Measurements from ENCODE around the gene GUCA2A. TPM values are rescaled to one million over a fixed set of nuclear protein-coding genes. Genes with fewer than 3 reads are reported as not detected.

The GUCA2A gene
- total and polyA plus RNA-seq, 2 of the 13 experiments (the other 11 are each of a cell fraction or from before 2014, with no cell fraction given), result not detected

GRCh38 chr1:42127767-42128166 is 36.8 kb downstream of the GUCA2A start (continued):
- TF ChIP-seq ZNF446 (CRISPR knock-in tag; IDR thresholded peaks at IDR 0.05) (no peak), RBM22 (optimal IDR thresholded peaks at IDR 0.05; ENCODE audit: low read length) (no peak), ZNF850 (CRISPR knock-in tag; conservative IDR thresholded peaks at IDR 0.05) (no peak), DMAP1 (CRISPR knock-in tag; IDR thresholded peaks at IDR 0.05) (no peak), SMARCC2 (IDR thresholded peaks at IDR 0.05) (no peak), ZNF234 (CRISPR knock-in tag; conservative IDR thresholded peaks at IDR 0.05) (no peak), YY1 (IDR thresholded peaks at IDR 0.05; ENCODE audit: insufficient read depth, insufficient replicate concordance, low read depth, low read length) (no peak), KDM1A (CRISPR knock-in tag; IDR thresholded peaks at IDR 0.05) (no peak), ZBTB46 (CRISPR knock-in tag; IDR thresholded peaks at IDR 0.05; ENCODE audit: borderline replicate concordance) (no peak)

GRCh38 chr1:42125552-42125951 is 39.0 kb downstream of the GUCA2A start:
- no peak for FAIRE-seq
- Histone ChIP-seq H3K9ac (ENCODE audit: insufficient read depth, low read depth, low read length) (no peak overlapping the region), H3K79me2 (ENCODE audit: insufficient read depth, low read length) (no peaks in the 10 kb centered on the region), H3K9me3 (ENCODE audit: low read length) (no peaks in the 10 kb centered on the region), H2AFZ (ENCODE audit: low read length) (no peak overlapping the region), H3K36me3 (replicated peaks in 1 of 2; ENCODE audit: control insufficient read depth in 1 of 2, insufficient read depth in 2 of 2, low read length in 2 of 2) (no peaks in the 10 kb centered on the region), H3K4me1 (ENCODE audit: insufficient read depth, low read length) (no peaks in the 10 kb centered on the region), H3K4me2 (ENCODE audit: low read depth, low read length) (no peak overlapping the region), H3K4me3 (replicated peaks in 1 of 3; ENCODE audit: insufficient read depth in 1 of 3, low read depth in 2 of 3, low read length in 3 of 3) (no peak overlapping the region), H3K27me3 (ENCODE audit: control insufficient read depth in 1 of 2, insufficient read depth in 2 of 2, low read length in 2 of 2) (peaks cover 2 to 14% of the 10 kb centered on the region in 2 experiments; a peak in 4 of 5 replicates), H4K20me1 (ENCODE audit: insufficient read depth, low read length) (no peaks in the 10 kb centered on the region), H3K27ac (ENCODE audit: extremely low read length, insufficient read depth, low read length) (no peak overlapping the region)
- BruUV-seq (replicated peaks), result no TSS peak
- ChIA-PET CTCF (ENCODE audit: low intra/inter-chr PET ratio, low total read pairs) (no interaction called here), POLR2A (no interaction called here)
- no peak for ATAC-seq
- in situ Hi-C loops (cut with HindIII; ENCODE audit: extremely low pct_ligation_motif_present, low pct_unique_long_range_greater_than_20kb) (no loop called here), intact Hi-C loops (cut with micrococcal nuclease; ENCODE audit: unreplicated experiment) (no loop called here)
- DNase-seq (ENCODE audit: low spot score), result no peak
- WGBS (ENCODE audit: low lambda C conversion rate), result 39% methylated on average over 1 of the region's 1 CpG
- no peak for TF ChIP-seq FOXC1 (CRISPR knock-in tag; IDR thresholded peaks at IDR 0.05; ENCODE audit: borderline replicate concordance)

Measured in HepG2 (cell line).